KMS-11 (cell line): ENCODE data around the gene PRKRIP1.

Experiments
- H2AFZ ChIP-seq: fragments of 200-600 bp; sonication (generic); 2 replicates; pipeline ENCODE4 v1.6.1; 2016; ENCODE audit warnings: antibody characterized with exemption, mixed run types, low read depth
- H3K27ac ChIP-seq: fragments of 200-600 bp; sonication (generic); 2 replicates; pipeline ENCODE4 v1.6.1; 2016; ENCODE audit warnings: mild to moderate bottlenecking, mixed run types
- H3K27me3 ChIP-seq: fragments of 200-600 bp; sonication (generic); 2 replicates; pipeline ENCODE4 v1.6.1; 2017; ENCODE audit warnings: mild to moderate bottlenecking, low read depth, mixed run types, moderate library complexity; ENCODE audit not compliant: insufficient read depth
- H3K36me3 ChIP-seq: fragments of 200-600 bp; sonication (generic); 2 replicates; pipeline ENCODE4 v1.6.1; 2017; ENCODE audit warnings: mild to moderate bottlenecking, mixed run types; ENCODE audit not compliant: insufficient read depth
- H3K4me1 ChIP-seq: fragments of 200-600 bp; sonication (generic); 2 replicates; pipeline ENCODE4 v1.6.1; 2016; ENCODE audit warnings: mild to moderate bottlenecking, low read depth, mixed run types; ENCODE audit not compliant: poor library complexity, severe bottlenecking
- H3K4me2 ChIP-seq: fragments of 200-600 bp; sonication (generic); 2 replicates; pipeline ENCODE4 v1.7.0; 2016; ENCODE audit warnings: mild to moderate bottlenecking, mixed run types
- H3K4me3 ChIP-seq: fragments of 200-600 bp; sonication (generic); IDR thresholded peaks from 2 replicates; pipeline ENCODE4 v1.6.1; 2017; ENCODE audit warnings: low read depth, low read length, mixed read lengths; ENCODE audit not compliant: insufficient read depth
- H3K79me2 ChIP-seq: fragments of 200-600 bp; sonication (generic); 2 replicates; pipeline ENCODE4 v1.6.1; 2016; ENCODE audit warnings: low read depth, mixed run types; ENCODE audit not compliant: insufficient read depth
- H3K9ac ChIP-seq: fragments of 200-600 bp; sonication (generic); 2 replicates; pipeline ENCODE4 v1.6.1; 2016; ENCODE audit warnings: mild to moderate bottlenecking, mixed run types
- H4K20me1 ChIP-seq: fragments of 200-600 bp; sonication (generic); 2 replicates; pipeline ENCODE4 v1.6.1; 2016; ENCODE audit warnings: mild to moderate bottlenecking, mixed run types; ENCODE audit not compliant: insufficient read depth
- CTCF ChIP-seq: fragments of 200-600 bp; sonication (generic); conservative IDR thresholded peaks from 2 replicates; pipeline ENCODE4 v1.6.1; 2017; ENCODE audit warnings: low read depth, mild to moderate bottlenecking, antibody characterized with exemption, low read length, moderate library complexity, mixed read lengths

PRKRIP1 gene

DNA sequence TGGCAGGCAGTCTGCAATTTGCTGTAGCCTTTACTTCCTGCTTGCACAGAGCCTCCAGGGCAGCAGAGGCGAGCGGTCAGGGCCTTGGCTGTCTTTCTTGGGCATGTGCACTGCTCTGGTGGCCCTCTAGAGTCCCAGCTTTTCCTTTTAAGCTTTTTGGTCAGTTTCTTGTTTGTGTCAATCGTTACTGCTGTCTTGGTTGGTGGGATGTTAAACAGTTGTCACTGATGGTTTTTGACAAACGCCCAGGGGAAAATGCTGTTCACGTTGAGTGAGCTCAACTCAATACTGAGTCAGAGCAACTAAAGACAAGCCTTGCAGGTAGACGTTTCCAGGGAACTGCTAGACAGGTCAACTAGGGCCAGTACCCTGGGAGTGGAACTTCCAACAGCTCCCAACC, 14.0 kb downstream of the PRKRIP1 start:
- Histone ChIP-seq H3K4me3 (no peak overlapping the region), H2AFZ (no peak overlapping the region), H3K4me1 (peaks cover 55% of the 10 kb centered on the region), H3K27me3 (no peaks in the 10 kb centered on the region), H4K20me1 (no peaks in the 10 kb centered on the region; the same call in 1 of the 2 replicates), H3K27ac (no peak overlapping the region), H3K9ac (no peak overlapping the region), H3K36me3 (peaks cover 5% of the 10 kb centered on the region; the same call in 1 of the 2 replicates), H3K4me2 (no peak overlapping the region), H3K79me2 (peaks cover 24% of the 10 kb centered on the region)
- TF ChIP-seq CTCF, result no peak

- Histone ChIP-seq H3K36me3 (peaks cover 2% of the 10 kb centered on the region; the same call in 1 of the 2 replicates), H4K20me1 (no peaks in the 10 kb centered on the region; the same call in 1 of the 2 replicates), H3K4me3 (no peak overlapping the region), H3K4me1 (peaks cover 58% of the 10 kb centered on the region), H3K4me2 (no peak overlapping the region), H3K9ac (no peak overlapping the region), H3K27ac (peak overlapping the region; percentile 10; the same call in 1 of the 2 replicates), H3K27me3 (no peaks in the 10 kb centered on the region), H3K79me2 (peaks cover 24% of the 10 kb centered on the region), H2AFZ (no peak overlapping the region)
- TF ChIP-seq CTCF, result no peak
Measured at GRCh38 chr7:102410918-102411317, 14.8 kb downstream of the PRKRIP1 start.

GRCh38 chr7:102412548-102412947, 16.4 kb downstream of the PRKRIP1 start:
- H3K4me1 ChIP-seq, result peaks cover 70% of the 10 kb centered on the region
- no peaks in the 10 kb centered on the region; the same call in 1 of the 2 replicates for H4K20me1 ChIP-seq
- no peak overlapping the region for H3K9ac ChIP-seq
- no peak overlapping the region for H3K4me2 ChIP-seq
- peaks cover 30% of the 10 kb centered on the region for H3K79me2 ChIP-seq
- no peak overlapping the region; the same call in 1 of the 2 replicates for H3K27ac ChIP-seq
- no peaks in the 10 kb centered on the region; the same call in 1 of the 2 replicates for H3K36me3 ChIP-seq
- H2AFZ ChIP-seq, result no peak overlapping the region
- peak; percentile 81 for TF ChIP-seq CTCF
- H3K4me3 ChIP-seq, result no peak overlapping the region
- no peaks in the 10 kb centered on the region for H3K27me3 ChIP-seq

DNA sequence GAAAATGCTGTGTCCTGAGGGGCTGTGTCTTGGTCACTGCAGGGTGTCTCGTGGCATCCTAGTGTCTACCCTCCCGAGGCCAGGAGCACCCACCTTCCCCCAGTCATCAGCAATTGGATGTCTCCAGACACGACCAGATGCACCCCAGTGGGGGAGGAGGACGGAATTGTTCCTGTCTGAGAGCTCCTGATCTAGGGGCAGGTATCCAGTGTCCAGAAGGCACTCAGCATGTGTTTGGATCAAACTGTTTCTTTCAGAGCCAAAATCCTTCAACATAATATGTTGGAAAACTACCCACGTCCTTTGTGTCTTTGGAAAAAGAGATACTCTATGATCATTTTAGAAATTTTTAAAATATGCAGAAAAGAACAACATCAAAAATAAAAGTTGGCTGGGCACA, 16.9 kb downstream of the PRKRIP1 start:
- H3K4me2 ChIP-seq, result no peak overlapping the region
- H3K36me3 ChIP-seq, result no peaks in the 10 kb centered on the region; the same call in 1 of the 2 replicates
- H3K27me3 ChIP-seq, result no peaks in the 10 kb centered on the region
- H3K4me3 ChIP-seq, result no peak overlapping the region
- H3K27ac ChIP-seq, result no peak overlapping the region
- no peak overlapping the region for H3K9ac ChIP-seq
- H4K20me1 ChIP-seq, result no peaks in the 10 kb centered on the region; the same call in 1 of the 2 replicates
- no peak for TF ChIP-seq CTCF
- H3K79me2 ChIP-seq, result peaks cover 35% of the 10 kb centered on the region
- peaks cover 69% of the 10 kb centered on the region for H3K4me1 ChIP-seq
- H2AFZ ChIP-seq, result no peak overlapping the region
